ENCODE results near the gene KITLG.

Gene KITLG

GRCh38 chr12:88453323-88453722 is 126.9 kb downstream of the KITLG start:
- no peaks in the 10 kb centered on the region for H3K9me3 Mint-ChIP-seq
- H3K27me3 Mint-ChIP-seq, result no peaks in the 10 kb centered on the region
- no peaks in the 10 kb centered on the region for H3K4me1 Mint-ChIP-seq (ENCODE audit: low read depth)
- H3K4me3 Mint-ChIP-seq, result no peak overlapping the region
- H3K27ac Mint-ChIP-seq, result no peak overlapping the region
- H3K36me3 Mint-ChIP-seq (ENCODE audit: low read depth), result no peaks in the 10 kb centered on the region

- Mint-ChIP-seq H3K9me3 (no peaks in the 10 kb centered on the region), H3K27me3 (no peaks in the 10 kb centered on the region), H3K27ac (no peak overlapping the region), H3K4me1 (ENCODE audit: low read depth) (no peaks in the 10 kb centered on the region), H3K36me3 (ENCODE audit: low read depth) (no peaks in the 10 kb centered on the region), H3K4me3 (no peak overlapping the region)
These were observed 129.1 kb downstream of the KITLG start for GRCh38 chr12:88451205-88451604.

GRCh38 chr12:88450136-88450535 is 130.1 kb downstream of the KITLG start:
- no peak overlapping the region for H3K27ac Mint-ChIP-seq
- H3K36me3 Mint-ChIP-seq (ENCODE audit: low read depth), result no peaks in the 10 kb centered on the region
- H3K27me3 Mint-ChIP-seq, result no peaks in the 10 kb centered on the region
- H3K9me3 Mint-ChIP-seq, result no peaks in the 10 kb centered on the region
- no peak overlapping the region for H3K4me3 Mint-ChIP-seq
- no peaks in the 10 kb centered on the region for H3K4me1 Mint-ChIP-seq (ENCODE audit: low read depth)

- Mint-ChIP-seq H3K27ac (no peak overlapping the region), H3K36me3 (ENCODE audit: low read depth) (no peaks in the 10 kb centered on the region), H3K9me3 (no peaks in the 10 kb centered on the region), H3K4me3 (no peak overlapping the region), H3K4me1 (ENCODE audit: low read depth) (no peaks in the 10 kb centered on the region), H3K27me3 (no peaks in the 10 kb centered on the region)
These were observed 131.8 kb downstream of the KITLG start for GRCh38 chr12:88448337-88448915.

GRCh38 chr12:88445705-88446394 is 134.4 kb downstream of the KITLG start:
- H3K27ac Mint-ChIP-seq, result no peak overlapping the region
- no peaks in the 10 kb centered on the region for H3K4me1 Mint-ChIP-seq (ENCODE audit: low read depth)
- no peaks in the 10 kb centered on the region for H3K36me3 Mint-ChIP-seq (ENCODE audit: low read depth)
- no peaks in the 10 kb centered on the region for H3K27me3 Mint-ChIP-seq
- no peak overlapping the region for H3K4me3 Mint-ChIP-seq
- H3K9me3 Mint-ChIP-seq, result no peaks in the 10 kb centered on the region

- Mint-ChIP-seq H3K27me3 (no peaks in the 10 kb centered on the region), H3K4me3 (no peak overlapping the region), H3K4me1 (ENCODE audit: low read depth) (no peaks in the 10 kb centered on the region), H3K27ac (no peak overlapping the region), H3K9me3 (no peaks in the 10 kb centered on the region), H3K36me3 (ENCODE audit: low read depth) (no peaks in the 10 kb centered on the region)
These were observed 135.8 kb downstream of the KITLG start for GRCh38 chr12:88444481-88444880.

Measured in stimulated activated naive CD8-positive, alpha-beta T cell treated with anti-CD3 and anti-CD28 coated beads, Interleukin-15, Interleukin-2, amounts not matched to agents 100 ng/mL and 50 ng/mL, for 24 hours (primary cell).